NCI-H1417 (cell line): ENCODE results near the gene NDUFS7.

Experiments
- DNase-seq, 3 experiments: peaks; one replicate each; lab custom pipeline; 2025; lab: John Stamatoyannopoulos, UW

The NDUFS7 gene

DNA sequence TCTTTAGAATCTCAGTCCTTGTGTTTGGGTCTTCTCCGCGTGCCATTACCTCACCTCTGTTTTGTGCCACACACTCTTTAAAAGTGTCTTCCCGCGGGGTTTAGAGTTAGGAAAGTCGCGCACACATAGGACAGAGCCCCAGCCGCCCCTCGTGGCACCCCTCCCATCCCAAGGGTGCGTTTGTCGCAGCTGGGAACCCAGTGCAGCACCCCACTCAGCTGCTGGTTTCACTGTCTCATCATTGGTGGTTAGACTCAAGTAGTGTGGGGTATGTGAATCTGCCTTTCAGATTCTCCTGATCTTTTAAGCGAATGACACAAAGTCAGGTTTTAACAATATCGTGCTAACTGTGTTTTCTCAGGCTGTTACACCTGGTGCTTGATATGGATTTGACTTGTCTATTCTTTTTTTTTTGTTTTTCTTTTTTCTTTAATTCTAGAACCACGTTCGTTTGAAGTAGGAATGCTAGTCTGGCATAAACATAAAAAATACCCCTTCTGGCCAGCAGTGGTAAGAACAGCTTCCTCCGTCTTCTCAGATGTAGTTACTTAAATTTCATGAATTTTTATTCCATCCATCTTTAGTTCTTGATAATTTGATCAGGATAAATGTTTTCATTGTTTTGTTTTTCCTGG, 19.5 kb upstream of the NDUFS7 start:
- DNase-seq: no peak

DNA sequence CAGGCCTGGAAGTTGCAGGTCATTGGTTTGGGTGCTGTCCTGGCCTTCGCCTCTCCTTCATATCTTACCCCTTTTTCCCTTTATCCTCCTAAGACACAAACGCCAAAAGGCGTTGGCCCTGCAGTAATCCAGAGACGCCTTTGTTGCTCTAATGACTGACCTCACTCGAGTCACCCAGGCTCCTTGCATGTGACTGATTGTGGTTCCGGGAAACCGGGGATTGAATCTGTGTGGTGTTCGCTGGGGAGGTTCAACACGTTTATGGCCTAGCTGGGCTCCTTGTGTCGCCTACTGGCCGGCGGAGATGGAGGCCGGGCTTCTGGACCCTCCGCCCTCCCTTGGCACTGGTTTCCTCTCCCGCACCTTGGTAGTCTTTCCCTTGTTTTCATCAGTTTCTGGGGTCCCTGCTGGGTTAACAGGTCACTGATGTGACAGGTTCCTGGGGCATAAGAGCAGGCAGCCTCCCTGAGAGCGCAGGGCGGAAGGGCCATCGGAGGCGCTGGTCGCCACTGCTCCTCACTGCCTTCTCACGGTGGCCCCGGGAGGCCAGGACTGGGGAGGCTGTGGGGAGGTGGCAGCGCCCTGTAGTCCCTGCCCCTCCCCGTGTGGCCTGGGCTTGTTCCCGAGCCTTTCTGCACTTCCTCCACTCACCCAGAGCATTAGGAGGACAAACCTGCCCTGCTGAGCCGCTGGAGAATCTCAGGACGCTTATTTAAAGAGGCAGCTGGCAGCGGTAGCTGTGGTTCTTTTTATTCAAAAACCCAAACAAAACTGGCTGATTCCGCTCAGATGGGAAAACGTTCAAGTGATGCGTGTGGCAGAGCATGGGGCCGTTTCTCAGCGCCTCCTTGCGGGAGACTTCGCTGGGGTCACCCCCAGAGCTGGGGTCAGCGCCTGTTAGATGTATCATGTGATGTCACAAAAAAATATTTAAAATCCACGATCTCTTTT, 18.1 kb upstream of the NDUFS7 start:
- DNase-seq: no peak

DNA sequence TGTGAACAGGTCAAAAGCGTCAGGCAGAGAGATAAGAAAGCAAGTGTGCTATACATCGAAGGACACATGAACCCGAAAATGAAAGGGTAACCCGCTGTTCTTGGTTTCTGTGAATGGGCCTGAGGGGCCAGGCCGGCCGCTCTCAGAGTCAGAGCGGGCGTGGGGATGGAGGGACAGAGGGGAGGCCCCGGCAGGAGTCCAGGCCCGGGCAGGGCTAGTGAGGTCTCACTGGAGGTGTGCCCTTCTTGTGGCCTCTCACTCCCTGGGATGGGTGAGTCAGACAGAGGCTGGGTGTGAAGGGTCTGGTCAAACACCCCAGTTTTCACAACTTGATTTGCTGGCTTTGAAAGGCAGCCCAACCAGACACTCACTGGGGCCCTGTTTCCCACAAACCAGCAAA, 17.4 kb upstream of the NDUFS7 start:
- DNase-seq: no peak

DNA sequence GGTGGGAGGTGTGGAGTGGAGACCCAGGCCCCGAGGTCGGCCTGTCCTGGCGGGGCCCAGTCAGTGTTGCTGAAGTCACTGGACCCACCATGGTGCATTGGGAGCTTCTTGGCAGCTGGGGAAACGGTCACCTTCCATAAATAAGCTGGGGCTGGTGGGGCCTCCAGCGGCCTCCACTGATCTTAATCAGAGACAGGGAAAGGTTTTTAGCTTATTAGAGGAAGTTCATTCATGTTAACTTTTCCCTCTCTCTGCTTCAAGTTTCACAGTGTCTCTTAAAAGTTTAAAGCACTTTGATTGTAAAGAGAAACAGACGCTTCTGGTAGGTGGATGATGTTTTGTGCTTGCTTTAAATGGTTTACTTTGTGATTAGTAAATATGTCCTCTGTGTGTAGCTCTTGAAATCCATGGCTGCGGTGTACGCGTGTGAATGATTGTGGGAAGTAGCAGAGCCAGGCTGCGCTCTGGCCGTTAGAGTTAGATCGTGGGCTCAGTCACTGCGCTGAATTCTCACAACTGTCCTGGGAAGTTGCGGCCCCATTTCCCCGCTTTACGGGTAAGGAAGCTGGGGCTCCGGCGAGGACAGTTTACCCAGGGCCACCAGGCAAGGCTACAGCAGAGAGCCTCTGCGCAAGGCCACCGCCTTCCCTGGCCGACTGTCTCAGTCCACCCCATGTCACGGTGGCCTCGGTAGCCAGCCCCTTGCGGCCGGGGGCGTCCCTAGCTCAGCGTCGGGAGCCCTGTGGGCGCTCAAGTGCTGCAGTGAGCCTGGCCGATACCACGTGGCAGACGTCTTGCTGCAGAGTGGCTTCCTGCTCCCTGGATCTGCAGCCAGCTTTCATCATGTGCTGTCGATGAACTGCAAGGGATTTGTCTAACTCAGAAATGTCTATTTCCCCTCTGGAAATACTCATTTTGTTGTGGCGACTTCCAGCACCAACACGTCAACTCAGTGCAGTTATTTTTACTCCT, 16.5 kb upstream of the NDUFS7 start:
- no peak for DNase-seq

DNA sequence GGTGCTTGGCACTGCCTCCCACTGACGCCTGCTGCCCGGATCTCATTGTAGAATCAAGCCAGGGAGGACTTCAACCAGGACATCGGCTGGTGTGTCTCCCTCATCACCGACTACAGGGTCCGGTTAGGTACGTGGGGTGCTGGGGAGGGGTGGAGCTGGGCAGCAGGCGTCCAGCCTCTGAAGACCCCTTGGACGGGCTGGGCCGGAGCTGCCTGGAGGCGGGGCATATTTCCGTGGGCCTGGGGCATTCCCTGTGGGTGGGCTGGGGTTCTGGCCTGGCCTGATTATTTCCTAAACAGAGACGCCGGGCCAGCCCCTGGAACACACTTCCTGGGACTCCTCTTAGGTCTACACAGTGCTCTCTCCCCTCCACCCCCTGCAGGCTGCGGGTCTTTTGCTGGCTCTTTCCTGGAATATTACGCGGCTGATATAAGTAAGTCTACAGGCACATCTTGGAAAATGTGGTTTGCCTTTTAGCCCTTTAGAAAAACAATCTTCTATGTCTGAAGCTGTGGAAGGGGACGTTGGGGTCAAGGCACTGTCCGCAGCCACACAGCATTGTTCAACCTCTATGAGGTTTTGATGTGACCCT, 14.4 kb upstream of the NDUFS7 start:
- no peak for DNase-seq

DNA sequence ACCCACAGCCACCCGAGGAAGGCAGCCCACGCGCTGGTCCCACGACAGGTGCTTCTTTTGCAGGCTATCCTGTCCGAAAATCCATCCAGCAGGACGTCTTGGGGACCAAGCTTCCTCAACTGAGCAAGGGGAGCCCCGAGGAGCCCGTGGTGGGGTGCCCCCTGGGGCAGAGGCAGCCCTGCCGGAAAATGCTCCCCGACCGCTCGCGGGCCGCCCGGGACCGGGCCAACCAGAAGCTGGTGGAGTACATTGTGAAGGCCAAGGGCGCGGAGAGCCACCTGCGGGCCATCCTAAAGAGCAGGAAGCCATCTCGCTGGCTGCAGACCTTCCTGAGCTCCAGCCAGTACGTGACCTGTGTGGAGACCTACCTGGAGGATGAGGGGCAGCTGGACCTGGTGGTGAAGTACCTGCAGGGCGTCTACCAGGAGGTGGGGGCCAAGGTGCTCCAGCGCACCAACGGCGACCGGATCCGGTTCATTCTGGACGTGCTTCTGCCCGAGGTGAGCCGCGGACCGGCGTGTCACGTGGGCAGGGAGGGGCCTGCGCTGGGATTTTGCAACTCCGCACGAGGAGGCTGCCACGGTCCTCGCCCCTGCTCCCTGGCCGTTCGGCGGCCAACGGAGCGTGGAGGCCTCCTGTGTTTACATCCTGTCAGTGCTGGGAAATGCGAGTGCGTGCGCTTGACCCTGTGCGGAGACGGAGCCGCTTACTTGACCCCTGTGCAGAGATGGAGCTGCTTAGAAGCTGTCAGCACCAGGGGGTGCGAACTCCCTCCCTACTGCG, 12.9 kb upstream of the NDUFS7 start:
- DNase-seq: peak in 1 of 3 experiments; percentile 49

DNA sequence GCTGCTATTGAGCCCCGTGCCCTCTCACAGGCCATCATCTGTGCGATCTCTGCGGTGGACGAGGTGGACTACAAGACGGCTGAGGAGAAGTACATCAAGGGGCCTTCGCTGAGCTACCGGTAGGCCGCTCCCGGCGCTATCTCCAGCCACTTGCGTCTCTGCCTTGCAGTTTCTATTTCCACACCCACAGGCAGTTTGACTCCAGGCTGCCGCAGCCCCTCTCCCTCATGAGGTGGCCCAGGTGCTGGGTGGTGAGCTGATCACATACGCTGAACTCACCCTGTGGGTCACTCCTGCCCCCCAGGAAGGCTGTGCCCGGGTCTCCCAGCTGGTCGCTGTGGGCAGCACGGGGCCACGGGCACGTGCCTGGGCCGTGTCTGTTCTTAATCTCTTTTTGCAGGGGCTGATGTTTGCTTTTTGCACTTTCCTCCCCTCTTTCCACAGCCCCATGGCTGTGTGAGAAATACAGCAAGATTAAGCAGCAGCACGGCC, 10.6 kb upstream of the NDUFS7 start:
- no peak for DNase-seq

DNA sequence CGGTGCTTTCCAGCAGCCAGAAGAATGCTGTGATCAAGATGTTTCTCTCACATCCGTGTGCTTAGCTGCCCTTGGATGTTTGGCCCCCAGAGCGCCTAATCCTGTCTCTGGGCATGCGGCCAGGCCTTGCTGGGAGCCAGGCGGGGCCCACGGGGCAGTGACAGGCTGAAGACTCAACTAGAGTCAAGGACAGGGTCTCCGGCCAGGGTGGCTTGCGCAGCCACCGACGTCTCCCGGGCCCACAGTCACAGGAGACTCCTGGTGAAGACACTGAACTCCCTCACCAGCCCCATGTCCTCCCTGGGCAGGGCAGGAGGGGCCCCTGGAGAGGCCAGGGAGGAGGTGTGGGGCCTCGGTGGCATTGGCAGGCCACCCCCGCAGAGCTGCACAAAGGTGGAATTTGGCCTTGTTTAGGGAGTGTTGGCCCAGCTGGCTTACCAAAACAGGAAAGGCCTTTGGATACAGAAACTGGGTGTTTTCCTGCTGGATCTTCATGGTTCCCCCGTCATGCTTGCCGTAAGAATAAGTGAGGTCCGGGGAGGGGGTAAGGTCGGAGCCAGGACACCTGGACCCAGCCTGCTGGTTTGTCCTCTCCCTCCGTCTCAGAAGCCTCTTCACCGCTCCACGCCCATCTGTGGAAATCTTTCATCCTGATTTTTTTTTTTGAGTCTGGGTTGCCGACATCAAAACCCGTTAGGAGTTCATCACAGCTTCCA, 10.0 kb upstream of the NDUFS7 start:
- no peak for DNase-seq

DNA sequence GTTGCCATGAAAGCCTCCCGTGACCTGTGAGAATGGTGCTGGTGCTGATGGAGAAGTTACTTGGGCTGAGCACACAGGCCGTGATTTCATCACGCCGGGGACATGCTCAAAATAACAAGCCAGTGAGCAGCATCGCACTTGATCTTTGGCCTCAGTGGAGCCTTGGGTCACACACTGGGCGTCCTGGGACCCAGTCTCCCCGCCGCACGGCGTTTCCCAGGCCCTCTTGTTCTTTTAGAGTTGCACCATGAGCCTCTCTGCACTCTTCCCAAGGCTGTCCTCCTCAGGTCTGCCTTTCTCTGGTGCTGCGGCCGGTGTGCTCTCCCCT, 9.5 kb upstream of the NDUFS7 start:
- DNase-seq: no peak

DNA sequence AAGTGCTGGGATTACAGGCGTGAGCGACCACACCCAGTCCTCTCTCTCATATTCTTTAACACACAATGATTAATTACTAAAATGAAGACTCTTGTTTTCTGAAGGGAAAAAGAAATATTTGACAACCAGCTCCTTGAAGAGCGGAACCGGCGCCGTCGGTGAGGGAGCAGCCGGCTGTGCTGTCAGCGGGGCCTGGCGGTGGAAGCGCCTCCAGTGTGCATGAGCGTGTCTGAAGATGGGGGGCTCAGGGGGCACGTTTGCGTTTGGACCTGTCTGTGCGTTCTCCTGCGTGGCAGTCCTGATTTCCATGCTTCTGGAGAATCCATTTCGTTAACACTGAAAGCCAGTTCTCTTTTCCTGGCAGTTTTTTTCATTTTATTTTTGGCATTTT, 7.3 kb upstream of the NDUFS7 start:
- DNase-seq: no peak

DNA sequence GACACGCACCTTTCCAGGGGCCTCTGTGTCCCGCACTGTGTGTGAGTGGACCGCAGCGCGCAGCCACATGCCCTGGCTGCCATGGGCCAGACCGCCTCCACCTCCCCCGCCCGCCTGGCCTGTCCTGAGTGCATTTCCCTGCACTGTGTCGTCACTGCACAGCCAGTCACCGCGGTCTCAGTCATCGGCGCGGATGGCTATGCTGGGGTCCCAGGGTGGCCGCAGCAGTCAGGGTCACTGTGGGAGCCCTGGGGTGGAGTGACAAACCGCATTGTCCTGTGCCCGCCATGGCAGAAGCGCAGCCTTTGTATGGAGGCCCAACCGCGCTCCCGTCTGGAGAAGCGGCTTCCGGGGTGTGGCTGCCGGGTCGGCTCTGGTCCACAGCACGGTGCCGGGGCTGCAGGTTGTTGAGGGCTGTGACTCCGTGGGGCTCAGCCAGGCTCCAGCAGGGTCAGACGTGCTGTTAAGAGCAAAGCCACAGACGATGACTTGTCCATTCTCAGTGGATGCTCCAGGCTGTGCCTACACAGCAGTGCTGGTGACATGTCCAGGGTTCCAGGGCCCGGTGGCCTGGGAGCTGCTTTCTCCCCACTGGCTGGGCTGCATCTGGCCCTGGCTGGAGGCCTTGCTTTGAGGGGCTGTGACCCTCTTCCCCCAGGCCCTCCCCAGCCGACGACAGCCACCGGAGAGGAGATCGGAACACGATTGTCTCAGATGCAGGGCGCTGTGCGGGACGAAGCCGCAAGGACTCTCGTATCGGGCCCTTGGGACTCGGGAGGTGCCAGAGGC, 6.3 kb upstream of the NDUFS7 start:
- no peak for DNase-seq

DNA sequence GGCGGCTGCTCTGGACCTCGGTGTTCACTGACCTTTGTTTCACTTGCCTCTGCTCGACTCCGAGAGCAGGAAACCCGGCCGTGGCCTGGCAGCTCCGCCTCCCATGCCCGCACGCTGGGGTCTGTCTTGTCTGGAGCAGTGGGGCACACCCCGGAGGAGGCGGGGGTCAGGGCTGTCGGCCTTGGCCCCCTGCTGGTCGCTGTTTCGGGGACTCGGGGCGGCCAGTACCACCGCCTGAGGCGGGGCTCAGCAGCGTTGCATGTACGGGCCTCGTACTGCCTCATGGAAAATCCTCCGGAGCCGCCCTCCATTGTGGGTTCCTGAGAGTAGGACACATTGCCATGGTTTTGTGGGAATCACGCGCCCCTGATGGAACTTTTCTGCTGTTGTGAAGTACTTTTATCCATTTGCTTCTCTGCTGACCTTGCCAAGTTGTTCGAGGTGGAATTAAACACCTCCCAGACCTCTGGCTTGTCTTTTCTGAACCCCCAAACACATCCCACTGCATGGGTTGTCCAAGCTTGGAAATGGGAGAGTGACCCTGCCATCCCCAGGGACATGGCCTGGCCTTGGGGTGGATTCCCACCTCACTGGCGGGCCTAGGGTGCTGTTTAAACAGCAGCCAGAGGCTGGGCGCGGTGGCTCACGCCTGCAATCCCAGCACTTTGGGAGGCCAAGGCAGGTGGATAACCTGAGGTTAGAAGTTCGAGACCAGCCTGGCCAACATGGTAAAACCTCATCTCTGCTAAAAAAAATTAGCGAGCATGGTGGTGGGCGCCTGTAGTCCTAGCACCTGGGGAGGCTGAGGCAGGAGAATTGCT, 5.5 kb upstream of the NDUFS7 start:
- no peak for DNase-seq

DNA sequence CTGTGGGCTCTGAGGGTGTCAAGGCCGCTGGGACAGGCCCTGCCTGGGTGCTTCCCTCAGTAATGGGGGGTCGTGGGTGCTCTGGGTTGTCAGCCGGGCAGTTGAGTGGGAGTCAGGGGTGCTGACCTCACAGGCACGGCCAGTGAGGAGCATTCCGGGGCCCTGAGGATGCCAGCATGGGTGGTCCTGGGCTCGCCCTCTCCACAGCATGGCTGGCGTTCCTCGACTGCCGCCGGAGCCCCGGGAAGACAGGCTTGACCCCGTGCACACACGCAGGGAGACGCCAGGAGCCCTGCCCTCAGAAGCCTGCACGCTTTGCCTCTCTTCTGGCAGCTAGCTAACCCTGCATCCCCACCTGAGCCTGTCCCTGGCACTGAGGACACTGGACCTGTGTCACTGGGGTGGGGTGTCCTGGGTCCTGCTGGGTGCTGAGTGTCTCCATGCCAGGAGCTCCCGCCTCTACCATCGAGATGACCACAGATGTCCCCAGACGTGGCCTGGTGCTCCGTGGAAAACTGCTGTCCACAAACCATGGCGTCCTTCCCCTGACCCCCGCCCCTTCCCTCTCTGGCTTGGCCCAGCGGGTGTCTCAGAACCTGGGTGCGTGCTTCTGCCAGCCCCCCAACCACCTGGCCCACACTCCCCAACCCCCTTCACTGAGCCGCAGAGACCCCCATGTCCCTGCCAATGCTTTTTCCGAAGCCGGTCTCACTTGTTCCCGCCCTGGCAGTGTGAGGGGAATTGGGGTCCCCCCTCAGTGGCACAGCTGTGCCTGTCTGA, 4.4 kb upstream of the NDUFS7 start:
- DNase-seq: no peak

DNA sequence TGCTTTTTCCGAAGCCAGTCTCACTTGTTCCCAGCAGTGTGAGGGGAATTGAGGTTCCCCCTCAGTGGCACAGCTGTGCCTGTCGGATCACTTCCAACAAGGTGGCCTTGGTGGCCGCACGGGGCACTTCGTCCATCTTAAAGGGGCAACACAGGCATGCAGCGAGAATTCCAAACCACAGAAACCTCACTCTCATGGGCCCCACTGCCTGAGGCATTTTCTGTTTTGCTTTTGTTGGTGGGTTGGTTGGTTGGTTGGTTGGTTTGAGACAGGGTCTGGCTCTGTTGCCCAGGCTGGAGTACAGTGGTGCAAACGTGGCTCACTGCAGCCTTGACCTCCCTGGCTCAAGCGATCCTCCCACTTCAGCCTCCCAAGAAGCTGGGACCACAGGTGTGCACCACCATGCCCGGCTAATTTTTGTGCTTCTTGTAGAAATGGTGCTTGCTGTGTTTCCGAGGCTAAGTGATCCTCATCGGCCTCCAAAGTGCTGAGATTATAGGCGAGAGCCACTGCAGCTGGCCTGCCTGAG, 3.7 kb upstream of the NDUFS7 start:
- no peak for DNase-seq

DNA sequence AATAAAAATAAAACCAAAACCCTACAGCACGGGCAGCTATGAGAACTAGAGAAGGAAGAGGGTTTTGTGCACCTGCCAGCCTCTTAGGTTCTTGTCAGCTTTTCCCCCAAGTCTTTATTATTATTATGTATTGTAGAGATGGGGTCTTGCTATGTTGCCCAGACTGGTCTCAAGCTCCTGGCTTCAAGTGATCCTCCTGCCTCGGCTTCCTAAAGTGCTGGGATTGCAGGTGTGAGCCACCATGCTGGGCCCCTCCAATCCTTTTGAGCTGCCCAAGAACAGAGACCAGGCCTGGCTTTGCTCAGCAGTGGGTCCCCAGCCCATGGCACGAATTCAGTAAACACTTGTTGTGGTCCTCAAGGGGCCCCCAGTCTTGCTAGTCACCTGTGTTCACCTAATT, 1.5 kb upstream of the NDUFS7 start:
- no peak for DNase-seq

DNA sequence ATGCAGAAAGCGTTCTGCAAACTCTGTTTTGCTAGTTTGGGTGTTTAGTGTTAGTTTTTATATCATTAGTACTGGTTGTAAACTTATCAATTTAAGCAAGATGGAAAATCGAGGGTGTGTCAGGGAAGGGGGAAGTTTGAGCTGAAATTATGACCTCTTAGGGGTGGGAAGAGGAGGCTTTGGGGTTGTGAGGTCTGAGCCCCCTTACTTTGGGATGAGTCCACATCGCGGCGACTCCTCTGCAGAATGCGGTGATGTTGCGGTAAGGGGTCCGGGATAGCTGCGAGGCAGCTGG, 743 bp upstream of the NDUFS7 start:
- DNase-seq: no peak

DNA sequence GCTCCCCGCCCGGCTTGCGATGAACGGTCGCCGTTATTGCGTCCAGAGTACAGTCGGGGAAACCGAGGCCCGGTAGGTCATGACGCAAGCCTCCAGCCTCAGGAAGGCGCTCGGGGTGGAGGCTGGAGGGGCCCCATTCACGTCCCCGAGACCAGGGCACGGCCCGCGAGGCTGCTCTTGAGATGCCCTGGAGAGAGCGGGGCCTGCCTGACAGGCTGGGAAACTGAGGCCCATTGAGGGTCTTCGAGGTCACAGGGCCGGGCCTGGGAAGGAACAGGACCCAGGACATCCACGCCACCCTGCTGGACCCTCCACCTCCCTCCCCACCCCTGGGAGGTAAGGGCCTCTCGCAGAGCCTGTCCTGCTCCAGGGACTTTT, 367 bp downstream of the NDUFS7 start:
- DNase-seq: no peak
